K562 (cell line): ENCODE measurements around the gene ZFPM1. TPM values are rescaled to one million over a fixed set of nuclear protein-coding genes. Genes with fewer than 3 reads are reported as not detected.

Experiments used
- ATAC-seq: fragments of 200-7000 bp; cut with Tn5 transposase; 3 replicates; pipeline ENCODE4 v1.9.1; 2020; ENCODE audit warnings: moderate library complexity
- BruUV-seq: library from RNA; stranded (reverse); fragments of 400-500 nt; replicated peaks from 2 replicates; lab custom pipeline; 2021; lab: Mats Ljungman, UMichigan
- CTCF ChIA-PET: fragments of 300-600 bp; formaldehyde crosslinking; extraction: SDS; loops from one replicate; lab custom pipeline; 2021; ENCODE audit warnings: low intra/inter-chr PET ratio; lab: Yijun Ruan, JAX
- POLR2A ChIA-PET: fragments of 300-600, 350-650 bp; sonication (Branson Sonifier 250); formaldehyde crosslinking; extraction: SDS; loops from one replicate; lab custom pipeline; 2021; ENCODE audit warnings: antibody characterized with exemption, inconsistent platforms; lab: Yijun Ruan, JAX
- DNase-seq, 4 experiments: peaks; one replicate each; pipeline versions ENCODE4 v3.0.0 to v3.0.0-alpha.2; 2011 to 2018; ENCODE audit warnings: low spot score in 3 of 4, mixed read lengths in 3 of 4; ENCODE audit errors: extremely low read depth in 1 of 4
- FAIRE-seq: peaks from 2 replicates; lab custom pipeline; 2011; peaks lifted over from hg19 to GRCh38; lab: Jason Lieb, UNC
- H2AFZ ChIP-seq: 2 replicates; pipeline ENCODE4 v1.6.0; 2011; ENCODE audit warnings: low read depth, low read length, control low read depth, inconsistent platforms
- H3K27ac ChIP-seq: fragments of 200-600 bp; 3 replicates; pipeline ENCODE4 v1.8.0; 2011; ENCODE audit warnings: low read depth, mild to moderate bottlenecking, control low read depth, inconsistent platforms, low read length, moderate library complexity, mixed read lengths; ENCODE audit errors: extremely low read depth
- H3K27me3 ChIP-seq, 2 experiments: fragments of 300-600 bp in 1 of 2; 2 replicates in 1 of 2; 3 replicates in 1 of 2; pipeline versions ENCODE4 v1.6.0 to v1.8.0; 2011; ENCODE audit warnings: inconsistent platforms in 2 of 2, low read length in 2 of 2, mild to moderate bottlenecking in 1 of 2, mixed read lengths in 1 of 2, moderate library complexity in 1 of 2; ENCODE audit not compliant: control insufficient read depth in 2 of 2, insufficient read depth in 2 of 2
- H3K36me3 ChIP-seq: fragments of 300-600 bp; 3 replicates; pipeline ENCODE4 v1.8.0; 2011; ENCODE audit warnings: mild to moderate bottlenecking, low read length, inconsistent platforms; ENCODE audit not compliant: control insufficient read depth, insufficient read depth
- H3K4me1 ChIP-seq, 2 experiments: fragments of 200-600 bp in 1 of 2; replicated peaks in 1 of 2; 2 replicates in 1 of 2; 3 replicates in 1 of 2; pipeline versions ENCODE4 v1.5.1 to v1.8.0; 2011; ENCODE audit warnings: inconsistent platforms in 2 of 2, low read length in 2 of 2, mild to moderate bottlenecking in 1 of 2, mixed read lengths in 1 of 2, moderate library complexity in 1 of 2; ENCODE audit not compliant: control insufficient read depth in 2 of 2, insufficient read depth in 2 of 2
- H3K4me2 ChIP-seq: 2 replicates; pipeline ENCODE4 v1.6.1; 2011; ENCODE audit warnings: low read length, control low read depth, inconsistent platforms, mixed read lengths; ENCODE audit not compliant: insufficient read depth
- H3K4me3 ChIP-seq: fragments of 200-600 bp; sonication (generic), shearing (Covaris generic); 2 replicates; pipeline ENCODE4 v1.5.1; 2016; ENCODE audit warnings: control low read depth, inconsistent platforms
- H3K79me2 ChIP-seq: fragments of 200-600 bp; 3 replicates; pipeline ENCODE4 v1.8.0; 2011; ENCODE audit warnings: low read length, inconsistent platforms; ENCODE audit not compliant: control insufficient read depth, insufficient read depth
- H3K9ac ChIP-seq, 2 experiments: 2 replicates each; pipeline versions ENCODE4 v1.6.0 to v1.6.1; 2011; ENCODE audit warnings: low read depth in 2 of 2, low read length in 2 of 2, control low read depth in 1 of 2, inconsistent platforms in 1 of 2, mild to moderate bottlenecking in 1 of 2, mixed read lengths in 1 of 2; ENCODE audit not compliant: insufficient read depth in 1 of 2
- H3K9me1 ChIP-seq: one replicate; pipeline ENCODE4 v1.6.0; 2011; ENCODE audit warnings: inconsistent platforms, mild to moderate bottlenecking, low read length, moderate library complexity; ENCODE audit not compliant: control insufficient read depth, insufficient read depth
- H3K9me3 ChIP-seq: replicated peaks from 2 replicates; pipeline ENCODE4 v1.5.1; 2011; ENCODE audit warnings: low read depth, low read length, inconsistent platforms; ENCODE audit not compliant: control insufficient read depth, insufficient read depth
- H4K20me1 ChIP-seq: replicated peaks from 2 replicates; pipeline ENCODE4 v1.6.1; 2011; ENCODE audit warnings: low read length, inconsistent platforms, mixed read lengths; ENCODE audit not compliant: control insufficient read depth, insufficient read depth
- HNRNPL ChIP-seq: fragments of 200-400 bp; formaldehyde crosslinking; IDR thresholded peaks from 2 replicates; pipeline ENCODE4 v1.6.1; 2017; ENCODE audit warnings: low read depth, mild to moderate bottlenecking, low read length
- SNRNP70 ChIP-seq: fragments of 200-400 bp; formaldehyde crosslinking; optimal IDR thresholded peaks from 2 replicates; pipeline ENCODE3; 2017; ENCODE audit warnings: low read depth, low read length
- TRIM28 ChIP-seq: fragments of 450-650 bp; IDR thresholded peaks from 2 replicates; pipeline ENCODE4 v1.6.1; 2017
- WGBS: fragments of 100-300 bp; shearing (Covaris generic); methylation state at CpG from one replicate; pipeline ENCODE4 v1.1.6; 2016; ENCODE audit warnings: low coverage, mixed read lengths; ENCODE audit not compliant: insufficient coverage; ENCODE audit errors: missing lambda C conversion rate; 5-methylcytosine and 5-hydroxymethylcytosine counted together
- in situ Hi-C: fragments of 300-500 bp; cut with MboI; formaldehyde crosslinking; loops from 4 replicates; pipeline ENCODE4 v1.15.0; 2018; ENCODE audit warnings: inconsistent platforms, mixed read lengths
- intact Hi-C: fragments of 100-400 bp; cut with micrococcal nuclease; formaldehyde crosslinking; loops from 2 replicates; pipeline ENCODE4 v1.14.2; 2022
- polyA plus RNA-seq, 8 experiments: library from polyadenylated mRNA; depleted of rRNA in 4 of 8; stranded (reverse) in 5 of 8; unstranded in 3 of 8; fragments of >200 nt; fragmentation: Nextera tagmentation in 2 of 8; fragmentation: Illumina TruSeq in 1 of 8; extraction: Ambion mirVana in 2 of 8; extraction: Trizol in 1 of 8; gene quantifications; 2 replicates each; pipeline versions ENCODE4 v1.2.1 to v1.2.3, GENCODE V29; 2011 to 2014; ENCODE audit warnings: inconsistent platforms in 1 of 8, missing spikeins in 1 of 8
- total RNA-seq, 7 experiments: library from RNA; depleted of rRNA in 6 of 7; stranded (reverse); fragments of >200 nt in 6 of 7; fragmentation: Illumina TruSeq in 2 of 7; extraction: Trizol in 2 of 7; gene quantifications; 2 replicates each; pipeline versions ENCODE4 v1.2.1 to v1.2.3, GENCODE V29; 2011 to 2021; ENCODE audit warnings: low replicate concordance in 1 of 7
- TF ChIP-seq, protein P1 (sequence below): sonication (generic); formaldehyde crosslinking; IDR thresholded peaks from 2 replicates; pipeline ENCODE4 v1.9.0; 2022; ENCODE audit warnings: mild to moderate bottlenecking, missing genetic modification reagents

Gene ZFPM1
- total and polyA plus RNA-seq, 9 of the 15 experiments (the other 6 are each of a cell fraction or from before 2014, with no cell fraction given), result 0.03 to 35.9 (median 1.4) TPM

DNA sequence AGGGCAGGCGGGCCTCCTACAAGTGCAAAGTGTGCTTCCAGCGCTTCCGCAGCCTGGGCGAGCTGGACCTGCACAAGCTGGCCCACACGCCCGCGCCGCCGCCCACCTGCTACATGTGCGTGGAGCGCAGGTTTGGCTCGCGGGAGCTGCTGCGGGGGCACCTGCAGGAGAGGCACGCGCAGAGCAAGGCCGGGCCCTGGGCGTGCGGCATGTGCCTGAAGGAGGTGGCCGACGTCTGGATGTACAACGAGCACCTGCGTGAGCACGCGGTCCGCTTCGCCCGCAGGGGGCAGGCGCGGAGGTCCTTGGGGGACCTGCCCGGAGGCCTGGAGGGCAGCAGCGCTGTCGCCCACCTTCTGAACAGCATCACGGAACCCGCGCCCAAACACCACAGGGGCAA lies 16.3 kb upstream of the ZFPM1 start:
- Histone ChIP-seq H3K9me1 (no peaks in the 10 kb centered on the region), H4K20me1 (peaks cover 11% of the 10 kb centered on the region), H2AFZ (no peak overlapping the region), H3K9me3 (no peaks in the 10 kb centered on the region), H3K4me2 (no peak overlapping the region), H3K27me3 (peaks cover 18 to 58% of the 10 kb centered on the region in 2 experiments; a peak in 4 of 5 replicates), H3K4me3 (no peak overlapping the region), H3K4me1 (peaks cover 0 to 81% of the 10 kb centered on the region in 2 experiments; a peak in 2 of 5 replicates), H3K79me2 (no peaks in the 10 kb centered on the region), H3K9ac (no peak overlapping the region), H3K36me3 (no peaks in the 10 kb centered on the region), H3K27ac (no peak overlapping the region)
- ChIA-PET CTCF (interaction anchor here (0.9 to 2.0 kb wide), 2 partner anchors 505 to 506 kb away, joined by 4 to 8 read pairs; no protein-coding TSS in a partner anchor), POLR2A (interaction anchor here (0.6 kb wide), 1 partner anchor 372 kb away, joined by 3 read pairs; no protein-coding TSS in a partner anchor)
- 40% methylated on average over 20 of the region's 36 CpGs for WGBS
- no peak for ATAC-seq
- intact Hi-C loops (no loop called here), in situ Hi-C loops (no loop called here)
- BruUV-seq, result no TSS peak
- no peak for DNase-seq
- no peak for FAIRE-seq
- TF ChIP-seq TRIM28, result no peak
- no peak for TF ChIP-seq SNRNP70
- TF ChIP-seq HNRNPL, result 0 out of 2 replicates have a peak, but pooled peaks have one; percentile 11
- TF ChIP-seq, protein P1, sequence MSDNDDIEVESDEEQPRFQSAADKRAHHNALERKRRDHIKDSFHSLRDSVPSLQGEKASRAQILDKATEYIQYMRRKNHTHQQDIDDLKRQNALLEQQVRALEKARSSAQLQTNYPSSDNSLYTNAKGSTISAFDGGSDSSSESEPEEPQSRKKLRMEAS (CRISPR knock-in tag), result peak; percentile 31; the same call in 1 of the 2 replicates
